Neuronal stem cell (in vitro differentiated cells): ENCODE data around the gene GMPS.

Experiments used
- DNase-seq: peaks from one replicate; pipeline ENCODE4 v3.0.0-alpha.2; 2013; ENCODE audit warnings: low spot score
- H2AFZ ChIP-seq: one replicate; pipeline ENCODE4 v1.6.1; 2013; ENCODE audit warnings: mild to moderate bottlenecking, low read length, inconsistent platforms
- H2AK5ac ChIP-seq: 2 replicates; pipeline ENCODE4 v1.6.1; 2013; ENCODE audit warnings: low read depth, mild to moderate bottlenecking, inconsistent platforms, low read length, moderate library complexity, mixed read lengths
- H2BK120ac ChIP-seq: 2 replicates; pipeline ENCODE4 v1.6.1; 2013; ENCODE audit warnings: low read depth, mild to moderate bottlenecking, inconsistent platforms, low read length, moderate library complexity, mixed read lengths
- H2BK12ac ChIP-seq: one replicate; pipeline ENCODE4 v1.6.1; 2013; ENCODE audit warnings: low read length, inconsistent platforms
- H2BK15ac ChIP-seq: 2 replicates; pipeline ENCODE4 v1.6.1; 2013; ENCODE audit warnings: mild to moderate bottlenecking, low read length, inconsistent platforms, mixed read lengths
- H2BK5ac ChIP-seq: one replicate; pipeline ENCODE4 v1.6.1; 2013; ENCODE audit warnings: inconsistent platforms, mild to moderate bottlenecking, low read length, moderate library complexity
- H3K14ac ChIP-seq: one replicate; pipeline ENCODE4 v1.6.1; 2013; ENCODE audit warnings: low read length, inconsistent platforms
- H3K18ac ChIP-seq: 2 replicates; pipeline ENCODE4 v1.6.1; 2013; ENCODE audit warnings: low read length, inconsistent platforms
- H3K23ac ChIP-seq: 2 replicates; pipeline ENCODE4 v1.6.1; 2013; ENCODE audit warnings: low read depth, mild to moderate bottlenecking, mixed read lengths, low read length, inconsistent platforms; ENCODE audit not compliant: poor library complexity
- H3K27ac ChIP-seq: replicated peaks from 3 replicates; pipeline ENCODE4 v1.5.1; 2013; ENCODE audit warnings: low read length, inconsistent platforms
- H3K27me3 ChIP-seq, 3 experiments: 2 replicates each; pipeline ENCODE4 v1.6.1; 2013; ENCODE audit warnings: low read length in 3 of 3, mild to moderate bottlenecking in 2 of 3, inconsistent platforms in 1 of 3, low read depth in 1 of 3, mixed read lengths in 1 of 3, moderate library complexity in 1 of 3; ENCODE audit not compliant: control insufficient read depth in 3 of 3, insufficient read depth in 3 of 3
- H3K36me3 ChIP-seq, 2 donors: replicated peaks in 1 of 2; 2 replicates each; pipeline ENCODE4 v1.6.1; 2013; ENCODE audit warnings: low read length in 2 of 2; ENCODE audit not compliant: control insufficient read depth in 2 of 2, insufficient read depth in 2 of 2
- H3K4ac ChIP-seq: 2 replicates; pipeline ENCODE4 v1.6.1; 2013; ENCODE audit warnings: inconsistent platforms, mild to moderate bottlenecking, low read length, moderate library complexity
- H3K4me1 ChIP-seq, 2 donors: 1 replicate in 1 of 2; 2 replicates in 1 of 2; pipeline ENCODE4 v1.6.1; 2013; ENCODE audit warnings: low read length in 2 of 2, low read depth in 1 of 2; ENCODE audit not compliant: control insufficient read depth in 2 of 2, insufficient read depth in 1 of 2
- H3K4me2 ChIP-seq: one replicate; pipeline ENCODE4 v1.6.1; 2013; ENCODE audit warnings: mild to moderate bottlenecking, low read length, inconsistent platforms; ENCODE audit not compliant: insufficient read depth, poor library complexity, severe bottlenecking
- H3K4me3 ChIP-seq, 2 donors: 2 replicates each; pipeline ENCODE4 v1.5.1; 2013; ENCODE audit warnings: low read length in 2 of 2, mild to moderate bottlenecking in 2 of 2, inconsistent platforms in 1 of 2, moderate library complexity in 1 of 2
- H3K79me1 ChIP-seq: one replicate; pipeline ENCODE4 v1.6.1; 2013; ENCODE audit warnings: low read depth, mild to moderate bottlenecking, inconsistent platforms, low read length, moderate library complexity
- H3K9ac ChIP-seq: one replicate; pipeline ENCODE4 v1.6.1; 2013; ENCODE audit warnings: mild to moderate bottlenecking, low read depth, low read length, inconsistent platforms; ENCODE audit not compliant: poor library complexity
- H3K9me3 ChIP-seq, 2 donors: replicated peaks in 1 of 2; 2 replicates each; pipeline versions ENCODE3 to v1.6.1; 2013; ENCODE audit warnings: low read length in 2 of 2, mild to moderate bottlenecking in 2 of 2, inconsistent platforms in 1 of 2, low read depth in 1 of 2, mixed read lengths in 1 of 2, moderate library complexity in 1 of 2; ENCODE audit not compliant: control insufficient read depth in 2 of 2, insufficient read depth in 1 of 2
- H4K8ac ChIP-seq: one replicate; pipeline ENCODE4 v1.6.1; 2013; ENCODE audit warnings: low read depth, mild to moderate bottlenecking, inconsistent platforms, low read length, moderate library complexity
- H4K91ac ChIP-seq: one replicate; pipeline ENCODE4 v1.6.1; 2013; ENCODE audit warnings: low read length, low read depth, mild to moderate bottlenecking, inconsistent platforms; ENCODE audit not compliant: poor library complexity
- WGBS, 2 donors: extraction: QIAGEN DNeasy Blood & Tissue Kit; methylation state at CpG; one replicate each; pipeline ENCODE4 v1.1.7; 2013; ENCODE audit warnings: missing lambda C conversion rate in 2 of 2, mixed read lengths in 1 of 2; ENCODE audit not compliant: insufficient read length in 2 of 2, insufficient replicate concordance in 1 of 2; ENCODE audit errors: extremely low coverage in 2 of 2; 5-methylcytosine and 5-hydroxymethylcytosine counted together

The GMPS gene

GRCh38 chr3:155852341-155852740 is 18.1 kb upstream of the GMPS start:
- no peak overlapping the region for H3K4ac ChIP-seq

DNA sequence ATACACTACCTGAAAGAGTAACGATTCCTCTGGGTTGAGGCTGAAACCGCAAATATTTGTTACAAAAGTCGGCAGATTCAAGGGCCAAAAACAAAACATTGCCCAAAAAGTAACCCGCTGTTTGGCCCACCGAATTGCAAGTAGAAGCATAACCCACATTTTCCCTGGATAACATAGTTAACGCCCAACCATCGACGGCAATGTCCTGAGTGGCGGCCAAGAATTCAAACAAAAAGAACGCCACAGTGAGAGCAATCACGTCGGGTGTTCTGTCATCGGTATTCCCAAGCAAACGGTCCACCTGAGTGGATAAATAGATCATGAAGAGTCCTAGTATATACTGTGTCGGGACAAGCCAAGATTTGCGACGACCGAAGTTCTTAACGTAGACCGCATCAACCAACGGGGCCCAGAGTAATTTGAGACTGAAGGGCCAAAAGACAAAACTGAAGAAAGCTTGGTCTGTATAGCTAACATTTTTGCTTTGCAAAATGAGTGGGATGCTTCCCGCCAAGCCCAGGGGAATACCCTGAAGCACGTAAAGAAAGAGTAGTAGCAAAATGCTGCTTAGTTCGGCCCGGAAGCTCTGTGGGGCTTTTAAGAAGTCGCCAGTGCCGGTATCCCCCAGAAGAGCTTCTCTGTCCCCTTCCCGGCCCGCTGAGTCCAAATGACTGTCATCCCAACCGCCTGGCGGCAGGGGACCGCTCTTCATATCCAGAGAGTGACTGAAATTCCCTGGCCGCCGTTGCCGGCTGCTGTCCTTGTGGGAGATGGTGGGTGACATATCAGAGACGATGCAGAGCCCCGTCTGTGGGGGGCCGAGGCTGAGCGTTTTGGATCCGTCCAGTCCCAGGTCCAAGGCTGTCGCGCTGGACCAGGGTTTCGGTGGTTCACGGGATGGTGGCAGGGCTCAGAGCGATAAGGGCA is 17.0 kb upstream of the GMPS start:
- peak overlapping the region; percentile 92 for H3K18ac ChIP-seq
- H3K14ac ChIP-seq, result no peak overlapping the region
- peaks cover 0 to 21% of the 10 kb centered on the region in 2 donors for H3K36me3 ChIP-seq
- peak overlapping the region; percentile 93 to 97 for H3K4me3 ChIP-seq
- H3K23ac ChIP-seq, result peak overlapping the region; percentile 87
- H2BK12ac ChIP-seq, result no peak overlapping the region
- peaks cover 9% of the 10 kb centered on the region for H3K79me1 ChIP-seq
- H2BK5ac ChIP-seq, result peak overlapping the region; percentile 30
- H3K27ac ChIP-seq, result peak overlapping the region; percentile 68
- peak overlapping the region; percentile 42 for H2BK15ac ChIP-seq
- H3K4me1 ChIP-seq, result peaks cover 6 to 9% of the 10 kb centered on the region in 2 donors
- no CpG with 5 or more reads among the region's 45 CpGs for WGBS, 2 donors
- H4K8ac ChIP-seq, result no peak overlapping the region
- H3K9ac ChIP-seq, result peak overlapping the region; percentile 94
- peaks cover 0 to 3% of the 10 kb centered on the region in 2 donors for H3K9me3 ChIP-seq
- no peak overlapping the region for H2AK5ac ChIP-seq
- DNase-seq, result peak; percentile 35
- H4K91ac ChIP-seq, result no peak overlapping the region
- H3K4me2 ChIP-seq, result peak overlapping the region; percentile 75
- H3K4ac ChIP-seq, result no peak overlapping the region
- H3K27me3 ChIP-seq, result no peaks in the 10 kb centered on the region
- H2AFZ ChIP-seq, result peak overlapping the region; percentile 90
- H2BK120ac ChIP-seq, result no peak overlapping the region

More at GRCh38 chr3:155852341-155852740, 18.1 kb upstream of the GMPS start:
- Histone ChIP-seq H3K4me1 (peaks cover 6 to 9% of the 10 kb centered on the region in 2 donors), H3K9me3 (peaks cover 0 to 3% of the 10 kb centered on the region in 2 donors), H3K27me3 (no peaks in the 10 kb centered on the region), H4K91ac (no peak overlapping the region), H3K18ac (no peak overlapping the region), H2AFZ (no peak overlapping the region), H3K4me3 (peak overlapping the region; percentile 44 to 97), H2BK15ac (no peak overlapping the region), H2AK5ac (no peak overlapping the region), H4K8ac (no peak overlapping the region), H3K36me3 (peaks cover 0 to 29% of the 10 kb centered on the region in 2 donors), H3K4me2 (peak overlapping the region; percentile 36), H2BK5ac (no peak overlapping the region), H3K79me1 (peaks cover 9% of the 10 kb centered on the region), H3K9ac (no peak overlapping the region), H3K27ac (no peak overlapping the region), H2BK12ac (no peak overlapping the region), H2BK120ac (no peak overlapping the region), H3K23ac (no peak overlapping the region), H3K14ac (no peak overlapping the region)
- DNase-seq, result no peak
- WGBS, 2 donors, result no CpG with 5 or more reads among the region's 2 CpGs

GRCh38 chr3:155854141-155854940 is 16.1 kb upstream of the GMPS start, which contains the start of gene SLC33A1:
Gene SLC33A1, minus strand, starts transcription at chr3:155854427. Its CDS starts 430 bp downstream, at chr3:155853997.
- Histone ChIP-seq H3K23ac (peak within 1 kb of the TSS; percentile 87), H3K4ac (no peak within 1 kb of the TSS), H2AFZ (peak within 1 kb of the TSS; percentile 90), H3K9ac (peak within 1 kb of the TSS; percentile 94), H3K14ac (no peak within 1 kb of the TSS), H2AK5ac (no peak within 1 kb of the TSS), H3K4me3 (peak within 1 kb of the TSS; percentile 93 to 97), H2BK120ac (no peak within 1 kb of the TSS), H3K36me3 (peaks cover 0 to 18% of the 10 kb centered on the region in 2 donors), H4K91ac (peak within 1 kb of the TSS; percentile 79), H3K4me2 (peak within 1 kb of the TSS; percentile 82), H3K79me1 (peaks cover 8% of the 10 kb centered on the region), H3K9me3 (peaks cover 0 to 3% of the 10 kb centered on the region in 2 donors), H2BK5ac (peak within 1 kb of the TSS; percentile 30), H3K27me3 (no peaks in the 10 kb centered on the region), H3K27ac (peak within 1 kb of the TSS; percentile 68), H4K8ac (no peak within 1 kb of the TSS), H2BK15ac (peak within 1 kb of the TSS; percentile 42), H3K18ac (peak within 1 kb of the TSS; percentile 92), H2BK12ac (no peak within 1 kb of the TSS), H3K4me1 (peaks cover 6 to 9% of the 10 kb centered on the region in 2 donors)
- WGBS, 2 donors, result no CpG with 5 or more reads among the region's 50 CpGs
- DNase-seq, result peak; percentile 97
